ENCODE measurements around the gene BTBD6. TPM values are rescaled to one million over a fixed set of nuclear protein-coding genes. Genes with fewer than 3 reads are reported as not detected.

The BTBD6 gene
- total and polyA plus RNA-seq, 9 of the 15 experiments (the other 6 are each of a cell fraction or from before 2014, with no cell fraction given) = not detected

GRCh38 chr14:105223770-105224544, 24.4 kb upstream of the BTBD6 start:
- ATAC-seq (no peak), DNase-seq (ENCODE audit: extremely low read depth in 1 of 4, low spot score in 3 of 4) (no peak), FAIRE-seq (no peak)
- Histone ChIP-seq H2AFZ (ENCODE audit: low read depth, low read length) (no peak overlapping the region), H3K4me2 (ENCODE audit: insufficient read depth, low read length) (no peak overlapping the region), H3K79me2 (ENCODE audit: control insufficient read depth, insufficient read depth, low read length) (no peaks in the 10 kb centered on the region), H3K9ac (ENCODE audit: insufficient read depth in 1 of 2, low read depth in 2 of 2, low read length in 2 of 2) (no peak overlapping the region), H3K27me3 (ENCODE audit: control insufficient read depth in 2 of 2, insufficient read depth in 2 of 2, low read length in 2 of 2) (no peaks in the 10 kb centered on the region), H4K20me1 (replicated peaks; ENCODE audit: control insufficient read depth, insufficient read depth, low read length) (no peaks in the 10 kb centered on the region), H3K9me1 (ENCODE audit: control insufficient read depth, insufficient read depth, low read length) (no peaks in the 10 kb centered on the region), H3K27ac (ENCODE audit: extremely low read depth, low read depth, low read length) (no peak overlapping the region), H3K9me3 (replicated peaks; ENCODE audit: control insufficient read depth, insufficient read depth, low read depth, low read length) (no peaks in the 10 kb centered on the region), H3K36me3 (ENCODE audit: control insufficient read depth, insufficient read depth, low read length) (peaks cover 25% of the 10 kb centered on the region; the same call in 1 of the 3 replicates), H3K4me3 (no peak overlapping the region), H3K4me1 (replicated peaks in 1 of 2; ENCODE audit: control insufficient read depth in 2 of 2, insufficient read depth in 2 of 2, low read length in 2 of 2) (peaks cover 0 to 7% of the 10 kb centered on the region in 2 experiments; a peak in 1 of 5 replicates)
- POLR2A ChIA-PET = no interaction called here
- CTCF ChIA-PET (ENCODE audit: low intra/inter-chr PET ratio) = no interaction called here
- intact Hi-C loops (cut with micrococcal nuclease) = no loop called here
- no peak for TF ChIP-seq POLR2AphosphoS5 (IDR thresholded peaks at IDR 0.05; ENCODE audit: control insufficient read depth, insufficient read depth, low read depth, low read length)
- no peak for TF ChIP-seq HMGN3 (IDR thresholded peaks at IDR 0.05; ENCODE audit: borderline replicate concordance, extremely low read depth, insufficient read length, low read depth, low read length)
- no peak for TF ChIP-seq ZNF766 (CRISPR knock-in tag; conservative IDR thresholded peaks at IDR 0.05)
- no peak for TF ChIP-seq CBFA2T2 (conservative IDR thresholded peaks at IDR 0.05)
- no peak for TF ChIP-seq NR3C1 (CRISPR knock-in tag; IDR thresholded peaks at IDR 0.05)
- TF ChIP-seq ZBTB11 (CRISPR knock-in tag; IDR thresholded peaks at IDR 0.05) = no peak
- no peak for TF ChIP-seq KDM1A (IDR thresholded peaks at IDR 0.05)
- no peak for TF ChIP-seq PCBP1 (IDR thresholded peaks at IDR 0.05; ENCODE audit: low read depth, low read length, poor library complexity, severe bottlenecking)
- no TSS peak for BruUV-seq (replicated peaks)
- WGBS (ENCODE audit: insufficient coverage, low coverage, missing lambda C conversion rate) = 91% methylated on average over 12 of the region's 15 CpGs
- in situ Hi-C loops (cut with MboI) = no loop called here
